ENCODE data around the gene EMB.
"Not testable (repeated sequence)": the region's sequence is repeated elsewhere in the genome, so short reads cannot be mapped to it uniquely, and the experiment has no call there.

DNA sequence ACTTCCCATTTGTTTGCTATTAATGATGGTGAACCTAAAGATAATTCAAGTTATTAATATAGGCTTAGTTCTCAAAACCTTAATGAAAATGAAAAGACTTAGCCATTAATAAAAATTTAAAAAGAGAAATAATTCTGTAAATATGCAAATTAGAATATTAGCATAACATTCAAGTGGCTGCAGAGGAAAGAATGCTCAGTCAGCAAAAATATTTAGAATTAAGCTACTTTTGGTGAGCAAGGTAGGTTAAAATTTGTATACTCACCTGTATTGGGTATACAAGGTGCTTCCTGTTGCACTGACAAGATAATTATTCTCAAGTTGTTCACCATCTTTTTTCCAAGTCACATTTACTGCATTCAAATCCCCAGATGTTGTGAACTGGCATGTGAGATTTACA, 30.2 kb downstream of the EMB start:
- TF ChIP-seq, protein P1, sequence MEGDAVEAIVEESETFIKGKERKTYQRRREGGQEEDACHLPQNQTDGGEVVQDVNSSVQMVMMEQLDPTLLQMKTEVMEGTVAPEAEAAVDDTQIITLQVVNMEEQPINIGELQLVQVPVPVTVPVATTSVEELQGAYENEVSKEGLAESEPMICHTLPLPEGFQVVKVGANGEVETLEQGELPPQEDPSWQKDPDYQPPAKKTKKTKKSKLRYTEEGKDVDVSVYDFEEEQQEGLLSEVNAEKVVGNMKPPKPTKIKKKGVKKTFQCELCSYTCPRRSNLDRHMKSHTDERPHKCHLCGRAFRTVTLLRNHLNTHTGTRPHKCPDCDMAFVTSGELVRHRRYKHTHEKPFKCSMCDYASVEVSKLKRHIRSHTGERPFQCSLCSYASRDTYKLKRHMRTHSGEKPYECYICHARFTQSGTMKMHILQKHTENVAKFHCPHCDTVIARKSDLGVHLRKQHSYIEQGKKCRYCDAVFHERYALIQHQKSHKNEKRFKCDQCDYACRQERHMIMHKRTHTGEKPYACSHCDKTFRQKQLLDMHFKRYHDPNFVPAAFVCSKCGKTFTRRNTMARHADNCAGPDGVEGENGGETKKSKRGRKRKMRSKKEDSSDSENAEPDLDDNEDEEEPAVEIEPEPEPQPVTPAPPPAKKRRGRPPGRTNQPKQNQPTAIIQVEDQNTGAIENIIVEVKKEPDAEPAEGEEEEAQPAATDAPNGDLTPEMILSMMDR (IDR thresholded peaks at IDR 0.05), result not testable (repeated sequence)
- not testable (repeated sequence) for TF ChIP-seq POLR2AphosphoS5, POLR2A, EP300 (IDR thresholded peaks at IDR 0.05)

All from upper lobe of left lung (tissue), 4 donors.